HG03521 (cell line): Measurements from ENCODE around the gene CDH23.

Source experiments
- ATAC-seq: cut with Tn5 transposase; IDR thresholded peaks from one replicate; pipeline ENCODE4 v1.9.1; 2021; ENCODE audit warnings: mild to moderate bottlenecking, moderate library complexity; ENCODE audit not compliant: unreplicated experiment

CDH23 gene

GRCh38 chr10:71531485-71532446 is 135.0 kb downstream of the CDH23 start:
- ATAC-seq = no peak

GRCh38 chr10:71532878-71533277 is 136.2 kb downstream of the CDH23 start:
- no peak for ATAC-seq

- ATAC-seq = no peak
Measured at GRCh38 chr10:71533936-71534335, 137.2 kb downstream of the CDH23 start.

DNA sequence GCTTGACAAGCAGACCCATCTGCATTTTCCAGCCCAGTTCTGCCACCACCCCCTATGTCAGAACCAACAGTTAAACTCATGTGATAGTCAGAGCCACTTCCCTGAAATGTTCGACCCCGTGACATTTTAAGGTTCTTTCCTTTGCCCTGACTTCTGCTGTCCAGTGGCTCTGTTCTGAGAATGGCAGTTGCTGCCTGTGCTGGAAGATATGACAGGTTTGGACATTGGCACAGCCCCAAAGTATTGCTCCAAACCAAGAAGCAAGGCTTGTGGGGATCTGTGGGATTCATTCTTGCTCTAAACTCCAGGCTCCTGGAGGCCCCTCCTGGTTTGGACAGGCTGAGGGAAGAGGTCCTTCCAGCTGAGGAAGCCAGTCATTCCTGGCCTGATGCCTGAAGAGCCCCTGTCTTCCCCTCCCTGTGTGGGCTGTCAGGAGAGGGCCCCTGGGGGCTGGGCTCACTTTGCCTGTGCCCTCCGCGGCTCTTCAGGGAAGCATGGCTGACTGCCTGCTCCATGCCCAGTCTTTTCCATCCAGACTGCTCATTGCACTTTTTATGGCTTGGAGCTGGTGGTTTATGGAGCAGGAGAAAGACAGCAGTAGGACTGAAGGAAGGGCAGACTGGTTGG is 138.0 kb downstream of the CDH23 start:
- no peak for ATAC-seq

DNA sequence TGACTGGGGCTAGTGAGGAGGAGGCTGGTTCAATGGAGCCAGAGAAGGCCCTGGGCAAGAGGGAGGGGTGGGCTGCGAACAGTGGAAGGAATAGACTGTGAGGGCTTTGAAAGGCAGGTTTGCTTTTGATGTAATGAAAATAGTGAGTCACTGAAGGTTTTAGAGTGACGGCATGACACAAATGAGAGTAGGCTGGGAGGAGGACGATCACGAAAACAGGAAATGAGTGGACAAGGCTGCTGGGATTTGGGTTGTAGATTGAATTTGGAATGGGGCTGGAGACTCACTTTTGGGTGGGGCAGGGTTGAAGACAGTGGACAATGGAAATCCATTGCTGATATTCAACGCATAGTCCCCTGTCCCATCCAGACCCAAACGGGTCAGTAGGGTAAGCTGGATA is 139.6 kb downstream of the CDH23 start:
- no peak for ATAC-seq

- no peak for ATAC-seq
Measured at GRCh38 chr10:71537125-71537524, 140.4 kb downstream of the CDH23 start.

DNA sequence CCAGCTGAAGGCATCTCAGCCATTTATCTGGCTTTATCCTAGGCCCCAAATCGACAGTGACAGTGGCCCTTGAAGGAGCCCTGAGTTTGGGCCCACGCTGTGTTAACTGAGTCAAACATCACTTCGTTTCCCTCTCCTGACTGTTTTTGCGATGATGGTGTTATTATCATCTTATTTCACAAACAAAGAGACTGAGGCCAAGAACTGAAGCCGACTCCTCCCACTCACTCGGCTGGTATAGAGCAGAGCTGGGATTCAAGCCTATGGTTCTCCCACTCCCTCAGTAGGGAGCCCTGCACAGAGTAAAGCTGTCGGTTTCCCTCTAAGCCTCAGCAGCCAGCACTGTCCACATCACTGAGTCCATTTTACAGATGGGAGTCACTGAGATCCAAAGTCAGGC is 141.0 kb downstream of the CDH23 start:
- no peak for ATAC-seq

DNA sequence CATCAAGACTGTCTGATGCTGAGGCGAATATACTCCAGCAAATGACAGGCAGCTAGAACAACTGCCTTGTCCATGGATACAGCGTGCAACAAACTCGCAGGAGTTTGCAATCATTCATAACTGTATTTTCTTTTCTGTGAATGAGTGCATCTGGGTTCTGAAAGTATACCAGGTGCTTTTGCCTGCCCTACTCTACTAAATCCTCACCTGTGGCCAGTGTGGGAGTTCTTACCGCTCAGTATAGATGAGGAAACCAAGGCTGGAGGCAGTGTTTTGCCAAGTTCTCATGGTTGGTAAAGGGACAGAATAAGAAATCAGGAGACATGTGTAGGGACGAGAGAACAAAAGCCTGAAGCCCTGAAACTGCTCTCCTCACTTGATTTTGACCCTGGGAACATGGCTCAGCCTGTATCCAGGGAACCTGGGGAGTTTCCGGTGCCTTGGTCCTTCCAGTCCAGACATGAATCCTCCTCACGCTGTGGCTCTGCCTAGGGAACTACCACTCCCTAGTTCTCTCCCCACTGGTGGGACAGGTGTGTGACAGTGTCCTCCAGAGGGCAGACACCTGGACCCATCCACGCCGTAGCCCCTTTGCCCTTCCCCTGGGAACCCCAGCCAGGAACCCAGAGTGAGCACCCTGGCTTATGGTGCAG is 142.0 kb downstream of the CDH23 start:
- no peak for ATAC-seq

- no peak for ATAC-seq
Measured at GRCh38 chr10:71539442-71540118, 142.9 kb downstream of the CDH23 start.

DNA sequence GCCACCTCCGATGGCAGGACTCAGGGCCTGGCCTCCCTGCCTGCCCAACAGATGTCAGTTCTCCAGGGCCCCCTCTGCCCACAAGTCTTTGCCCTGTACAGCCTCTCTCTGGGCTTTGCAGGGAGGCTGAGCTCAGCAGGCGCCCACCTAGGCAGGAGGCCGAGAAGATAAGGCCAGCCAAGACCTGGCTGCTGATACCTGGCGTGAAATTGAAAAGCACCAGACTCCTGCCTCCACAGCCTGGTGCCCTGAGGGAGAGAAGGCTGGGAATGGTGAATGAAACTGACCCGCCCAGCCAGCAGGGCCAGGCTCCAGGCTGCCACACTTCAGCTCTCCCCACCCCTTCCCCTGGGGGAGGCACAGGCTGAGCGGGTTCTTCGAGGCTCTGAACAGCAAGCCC is 145.8 kb downstream of the CDH23 start:
- ATAC-seq = no peak

- ATAC-seq = no peak
Measured at GRCh38 chr10:71543608-71544170, 147.0 kb downstream of the CDH23 start.

DNA sequence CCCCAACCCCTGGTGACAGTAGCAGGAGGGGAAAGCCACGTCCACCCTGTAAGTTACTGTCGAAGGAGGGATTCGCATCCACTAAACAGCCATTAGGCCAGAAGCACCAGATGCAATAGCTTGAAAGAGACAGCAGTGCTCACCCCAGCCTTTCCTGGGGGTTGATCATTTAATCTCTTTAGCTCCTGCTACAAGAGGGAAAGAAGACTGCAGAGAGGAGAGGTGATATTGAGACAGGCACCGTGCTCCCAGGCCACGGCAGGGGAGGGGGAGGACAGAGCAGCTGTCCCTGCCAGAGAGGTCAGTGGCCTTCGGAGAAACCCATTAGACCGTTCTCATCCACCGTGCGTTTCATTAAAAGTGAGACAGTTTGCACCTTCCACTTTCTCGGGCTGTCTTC is 148.3 kb downstream of the CDH23 start:
- no peak for ATAC-seq

DNA sequence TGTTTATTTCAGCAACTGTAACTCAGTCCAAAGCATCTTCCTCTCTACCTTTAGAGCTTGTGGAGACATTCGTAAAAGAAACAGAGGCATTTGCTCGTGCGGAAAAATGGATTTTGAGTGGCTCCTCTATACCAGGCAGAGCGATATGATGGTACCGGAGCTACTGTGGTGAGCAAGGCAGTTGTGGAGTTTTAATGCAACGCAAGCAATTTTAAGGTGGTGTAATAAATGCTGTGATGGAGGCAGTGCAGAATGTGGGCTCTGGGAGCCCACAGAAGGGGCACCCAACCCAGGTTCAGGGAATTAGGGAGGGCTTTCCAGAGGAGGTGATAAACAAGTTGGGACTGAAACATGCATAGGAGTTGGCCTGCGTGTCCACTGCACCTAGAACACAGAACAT is 149.5 kb downstream of the CDH23 start:
- ATAC-seq = no peak

- ATAC-seq = no peak
Measured at GRCh38 chr10:71547312-71547711, 150.6 kb downstream of the CDH23 start.

DNA sequence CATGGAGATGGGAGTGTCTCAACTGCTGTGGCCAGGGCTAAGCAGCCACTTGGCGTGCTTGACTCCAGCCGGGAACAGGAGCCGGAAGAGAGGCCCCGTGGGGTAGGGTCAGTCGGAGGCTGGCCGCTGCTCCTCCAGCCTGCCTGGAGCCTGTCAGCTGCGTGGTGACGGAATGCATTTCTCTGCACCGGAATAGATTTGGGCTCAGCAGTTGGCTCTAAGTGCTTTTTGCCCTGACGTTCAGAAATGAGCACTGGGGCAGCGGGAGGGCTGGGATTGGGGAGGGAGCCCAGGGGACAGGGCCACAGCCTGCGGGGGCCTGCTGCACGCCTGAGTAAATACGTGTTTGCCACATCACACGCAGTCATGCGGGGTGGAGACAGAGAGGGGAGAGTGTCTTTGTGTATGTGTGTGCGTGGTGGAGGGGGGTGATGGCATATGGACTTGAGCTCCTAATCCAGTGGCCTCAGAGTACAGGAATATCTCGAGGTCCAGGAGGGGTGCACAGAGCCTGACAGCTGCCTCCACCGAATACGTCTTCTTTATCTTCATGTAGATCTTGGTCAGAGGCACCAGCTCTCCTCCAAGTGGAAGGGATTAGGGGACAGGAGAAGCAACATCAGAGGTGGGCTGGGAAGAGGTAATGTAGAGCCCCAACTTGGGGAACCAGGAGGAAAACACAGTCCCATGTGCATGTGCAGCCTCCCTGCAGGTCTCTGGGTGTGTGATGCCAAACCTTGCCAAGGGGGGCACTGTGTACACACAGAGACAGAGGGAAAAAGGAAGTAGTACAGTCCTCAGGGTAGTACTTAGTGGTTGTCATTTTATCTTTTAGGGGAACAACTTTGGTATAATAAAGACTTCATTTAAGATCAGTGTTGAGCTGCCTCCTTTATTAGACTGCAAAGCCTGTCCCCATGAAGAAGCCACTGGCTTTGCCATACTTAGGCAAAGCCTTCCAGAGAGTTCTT is 151.4 kb downstream of the CDH23 start:
- ATAC-seq = no peak

GRCh38 chr10:71549766-71550533 is 153.2 kb downstream of the CDH23 start:
- no peak for ATAC-seq

- ATAC-seq = no peak
Measured at GRCh38 chr10:71550628-71551027, 153.9 kb downstream of the CDH23 start.

GRCh38 chr10:71551970-71552369 is 155.2 kb downstream of the CDH23 start:
- no peak for ATAC-seq

- ATAC-seq = no peak
Measured at GRCh38 chr10:71553432-71553831, 156.7 kb downstream of the CDH23 start.
